ENCODE data around the gene SNHG17.

GRCh38 chr20:38402089-38402488 lies 33.0 kb downstream of the SNHG17 start:
- no peak for TF ChIP-seq CTCF (IDR thresholded peaks at IDR 0.05)
- no peak for TF ChIP-seq POLR2AphosphoS5 (IDR thresholded peaks at IDR 0.05)
- TF ChIP-seq EP300 (IDR thresholded peaks at IDR 0.05; ENCODE audit: low read depth), result no peak
